Gastrocnemius medialis (tissue), 4 donors: ENCODE data around the gene TOMM6.

Experiments used
- CTCF ChIP-seq, 5 experiments: fragments of 450-650 bp in 3 of 5; fragments of 200-600 bp in 2 of 5; sonication (generic) in 2 of 5; IDR thresholded peaks in 4 of 5; conservative IDR thresholded peaks in 1 of 5; 1 replicate in 4 of 5; 2 replicates in 1 of 5; pipeline ENCODE4 v1.5.1; 2016 to 2019; ENCODE audit warnings: antibody characterized with exemption in 5 of 5, mild to moderate bottlenecking in 3 of 5, moderate library complexity in 3 of 5
- POLR2A ChIP-seq, 2 donors: fragments of 450-650 bp; IDR thresholded peaks; one replicate each; pipeline ENCODE4 v1.6.1; 2017; ENCODE audit warnings: antibody characterized with exemption in 2 of 2, mild to moderate bottlenecking in 2 of 2, moderate library complexity in 2 of 2

GRCh38 chr6:41814629-41815028 lies 27.1 kb downstream of the TOMM6 start:
- TF ChIP-seq CTCF (IDR thresholded peaks at IDR 0.05 in 4 of 5, conservative IDR thresholded peaks at IDR 0.05 in 1 of 5) (no peak), POLR2A (IDR thresholded peaks at IDR 0.05) (no peak)
